Large intestine (tissue), 12 donors: ENCODE results near the gene ABCA4. TPM values are rescaled to one million over a fixed set of nuclear protein-coding genes. Genes with fewer than 3 reads are reported as not detected.
"Not testable (repeated sequence)": the region's sequence is repeated elsewhere in the genome, so short reads cannot be mapped to it uniquely, and the experiment has no call there.

Experiments
- DNase-seq, 2 donors: peaks; one replicate each; pipeline versions ENCODE4 v3.0.0 to v3.0.0-alpha.2; 2013
- H3K27ac ChIP-seq: one replicate; pipeline ENCODE4 v1.5.1; 2013; ENCODE audit warnings: low read length
- H3K27me3 ChIP-seq: 2 replicates; pipeline ENCODE4 v1.6.1; 2013; ENCODE audit warnings: low read length; ENCODE audit not compliant: control insufficient read depth, insufficient read depth
- H3K36me3 ChIP-seq: 2 replicates; pipeline ENCODE4 v1.6.1; 2013; ENCODE audit warnings: low read length; ENCODE audit not compliant: control insufficient read depth, insufficient read depth
- H3K4me1 ChIP-seq: one replicate; pipeline ENCODE4 v1.6.1; 2013; ENCODE audit warnings: low read length; ENCODE audit not compliant: control insufficient read depth, insufficient read depth
- H3K4me3 ChIP-seq: one replicate; pipeline ENCODE4 v1.5.1; 2013; ENCODE audit warnings: low read length
- H3K9me3 ChIP-seq: one replicate; pipeline ENCODE4 v1.6.1; 2013; ENCODE audit warnings: mild to moderate bottlenecking, low read depth, low read length, moderate library complexity; ENCODE audit not compliant: control insufficient read depth
- WGBS: methylation state at CpG from one replicate; pipeline ENCODE4 v1.1.5; 2013; ENCODE audit warnings: low lambda C conversion rate; ENCODE audit not compliant: insufficient coverage; 5-methylcytosine and 5-hydroxymethylcytosine counted together
- long read RNA-seq, 11 donors: transcript quantifications; one replicate each; lab custom pipeline, GENCODE V29; 2026
- polyA plus RNA-seq: library from polyadenylated mRNA; unstranded; fragments of 120-200 nt; gene quantifications from one replicate; pipeline ENCODE4 v1.2.1, GENCODE V29; 2013

The ABCA4 gene
- 5.3 TPM for polyA plus RNA-seq
- long read RNA-seq, donor 1 = 0 reads
- long read RNA-seq, donor 2 = 0 reads
- long read RNA-seq, donor 3 = 0 reads
- long read RNA-seq, donor 4 = 0 reads
- long read RNA-seq, donor 5 = 0 reads
- long read RNA-seq, donor 6 = 0 reads
- long read RNA-seq, donor 7 = 0 reads
- long read RNA-seq, donor 8, partial matches to known transcripts = 0 of 7 reads
- long read RNA-seq, donor 8, other reads (novel, unspliced or antisense) = 7 of 7 reads
- long read RNA-seq, donor 9 = 0 reads
- long read RNA-seq, donor 10, partial matches to known transcripts = 6 of 6 reads
- long read RNA-seq, donor 10, other reads (novel, unspliced or antisense) = 0 of 6 reads
- long read RNA-seq, donor 11 = 0 reads

DNA sequence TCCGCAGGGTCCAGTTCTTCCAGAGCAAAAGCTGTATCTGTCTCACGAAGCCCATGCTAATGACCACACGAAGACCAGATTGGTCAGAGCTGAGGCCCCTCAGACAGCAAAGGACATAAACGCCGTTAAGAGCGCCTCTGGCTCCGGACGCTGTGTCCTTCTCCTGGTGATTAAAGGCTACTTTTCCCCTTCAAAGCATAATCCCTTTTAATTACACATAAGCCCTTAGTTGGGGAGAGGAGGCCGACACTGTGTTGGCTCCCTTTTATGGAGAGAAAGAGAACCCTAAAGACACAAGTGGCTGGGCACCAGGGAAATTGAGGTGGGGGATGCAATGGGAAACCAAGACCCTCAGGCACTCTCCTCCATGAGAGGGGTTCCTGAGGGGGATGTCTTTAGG, at the start of gene ABCA4:
ABCA4 (minus strand) TSS at position 158 of the 400 bp plus-strand sequence; CDS start at position 55, 103 bp downstream.
- Histone ChIP-seq H3K27me3 (peaks cover 2% of the 10 kb centered on the region), H3K4me3 (no peak within 1 kb of the TSS), H3K9me3 (no peaks in the 10 kb centered on the region), H3K4me1 (peaks cover 4% of the 10 kb centered on the region), H3K27ac (no peak within 1 kb of the TSS), H3K36me3 (no peaks in the 10 kb centered on the region)
- DNase-seq = no peak
- WGBS = no CpG with 5 or more reads among the region's 9 CpGs

DNA sequence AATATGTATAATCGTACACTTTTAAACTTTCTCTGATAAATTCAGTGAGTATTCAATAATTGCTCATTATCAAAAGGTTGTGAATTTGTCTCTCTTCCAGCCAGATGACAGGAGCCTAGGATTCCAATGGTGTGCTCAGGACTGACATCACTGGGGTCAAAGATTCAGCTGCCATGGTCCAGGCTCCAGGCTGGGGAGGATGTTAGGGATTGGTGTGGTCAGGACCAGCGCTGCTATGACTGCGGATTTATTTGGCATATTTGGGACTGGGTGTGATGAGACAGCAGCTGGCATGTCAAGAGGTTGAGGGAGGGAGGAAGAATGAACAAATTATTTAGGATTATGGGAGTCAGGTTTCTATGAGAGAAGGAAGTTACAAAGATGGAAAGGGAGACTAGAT, 48.2 kb upstream of the ABCA4 start:
- H3K36me3 ChIP-seq = peaks cover 2% of the 10 kb centered on the region
- 90% methylated on average over 2 of the region's 3 CpGs for WGBS
- no peak overlapping the region for H3K4me3 ChIP-seq
- DNase-seq = no peak
- no peaks in the 10 kb centered on the region for H3K4me1 ChIP-seq
- no peak overlapping the region for H3K27ac ChIP-seq
- no peaks in the 10 kb centered on the region for H3K9me3 ChIP-seq
- H3K27me3 ChIP-seq = no peaks in the 10 kb centered on the region

DNA sequence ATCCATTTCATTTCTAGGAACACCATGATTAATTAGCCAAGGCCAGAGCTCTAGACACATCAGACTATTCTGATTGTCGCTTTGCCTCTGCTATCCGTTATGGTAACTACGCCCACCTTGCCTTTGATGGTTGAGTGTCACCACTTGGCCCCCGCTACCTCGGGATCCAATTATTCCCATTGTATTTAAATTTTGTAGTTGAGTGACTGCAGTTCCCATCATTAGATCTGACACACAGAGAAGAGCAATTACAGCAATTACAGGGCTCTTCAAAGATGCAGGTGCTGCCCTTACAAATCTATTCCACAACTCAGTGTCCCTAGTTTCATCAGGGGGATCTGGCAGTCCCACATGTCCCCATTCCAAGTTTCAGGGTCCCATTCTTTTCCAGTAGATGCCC, 44.9 kb upstream of the ABCA4 start:
- Histone ChIP-seq H3K36me3 (no peaks in the 10 kb centered on the region), H3K27me3 (peaks cover 3% of the 10 kb centered on the region), H3K27ac (no peak overlapping the region), H3K4me3 (no peak overlapping the region), H3K9me3 (no peaks in the 10 kb centered on the region), H3K4me1 (no peaks in the 10 kb centered on the region)
- 60% methylated on average over 1 of the region's 5 CpGs for WGBS
- no peak for DNase-seq

DNA sequence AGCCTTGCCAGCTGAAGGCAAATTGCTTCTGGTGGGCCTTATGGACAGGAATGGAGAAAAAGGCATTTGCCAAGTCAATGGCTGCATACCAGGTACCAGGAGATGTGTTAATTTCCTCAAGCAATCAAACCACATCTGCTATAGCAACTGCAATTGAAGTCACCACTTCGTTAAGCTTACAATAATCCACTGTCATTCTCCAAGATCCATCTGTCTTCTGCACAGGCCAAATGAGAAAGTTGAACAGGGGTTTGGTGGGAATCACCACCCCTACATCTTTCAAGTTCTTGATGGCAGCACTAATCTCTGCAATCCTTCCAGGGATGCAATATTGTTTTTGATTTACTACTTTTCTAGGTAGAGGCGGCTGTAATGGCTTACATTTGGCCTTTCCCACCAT, 43.9 kb upstream of the ABCA4 start:
- H3K9me3 ChIP-seq, H3K4me1 ChIP-seq, DNase-seq, H3K27me3 ChIP-seq, H3K36me3 ChIP-seq, H3K4me3 ChIP-seq, H3K27ac ChIP-seq: not testable (repeated sequence)
- 100% methylated on average over 1 of the region's 2 CpGs for WGBS

DNA sequence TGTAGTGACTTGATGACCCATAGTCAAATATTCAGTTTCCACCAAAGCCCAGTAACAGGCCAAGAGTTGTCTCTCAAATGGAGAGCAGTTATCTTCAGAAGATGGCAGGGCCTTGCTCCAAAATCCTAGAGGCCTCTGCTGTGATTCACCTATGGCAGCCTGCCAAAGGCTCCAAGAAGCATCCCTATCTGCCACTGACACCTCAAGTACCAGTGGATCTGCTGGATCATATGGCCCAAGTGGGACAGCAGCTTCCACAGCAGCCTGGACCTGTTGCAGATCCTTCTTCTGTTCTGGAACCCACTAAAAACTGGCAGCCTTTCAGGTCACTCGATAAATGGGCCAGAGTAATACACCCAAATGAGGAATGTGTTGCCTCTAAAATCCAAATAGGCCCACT, 43.2 kb upstream of the ABCA4 start:
- H3K27me3 ChIP-seq, H3K36me3 ChIP-seq, H3K27ac ChIP-seq, H3K4me3 ChIP-seq, H3K4me1 ChIP-seq, H3K9me3 ChIP-seq, DNase-seq: not testable (repeated sequence)
- no CpG with 5 or more reads among the region's 1 CpG for WGBS

DNA sequence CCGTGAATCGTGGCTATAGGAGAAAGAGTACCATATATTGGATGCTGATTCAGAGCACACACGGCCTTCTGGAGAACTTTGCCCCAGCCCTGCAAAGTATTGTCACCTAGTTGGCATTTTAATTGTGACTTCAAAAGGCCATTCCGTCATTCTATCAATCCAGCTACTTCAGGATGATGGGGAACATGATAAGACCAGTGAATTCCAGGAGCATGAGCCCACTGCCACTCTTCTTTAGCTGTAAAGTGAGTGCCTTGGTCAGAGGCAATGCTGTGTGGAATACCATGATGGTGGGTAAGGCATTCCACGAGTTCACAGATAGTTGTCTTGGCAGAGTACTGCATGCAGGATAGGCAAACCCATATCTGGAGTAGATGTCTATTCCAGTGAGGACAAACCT, 42.3 kb upstream of the ABCA4 start:
- not testable (repeated sequence) for H3K9me3 ChIP-seq, H3K27me3 ChIP-seq, H3K27ac ChIP-seq, DNase-seq, H3K4me3 ChIP-seq, H3K36me3 ChIP-seq, H3K4me1 ChIP-seq
- WGBS = no CpG with 5 or more reads among the region's 5 CpGs

DNA sequence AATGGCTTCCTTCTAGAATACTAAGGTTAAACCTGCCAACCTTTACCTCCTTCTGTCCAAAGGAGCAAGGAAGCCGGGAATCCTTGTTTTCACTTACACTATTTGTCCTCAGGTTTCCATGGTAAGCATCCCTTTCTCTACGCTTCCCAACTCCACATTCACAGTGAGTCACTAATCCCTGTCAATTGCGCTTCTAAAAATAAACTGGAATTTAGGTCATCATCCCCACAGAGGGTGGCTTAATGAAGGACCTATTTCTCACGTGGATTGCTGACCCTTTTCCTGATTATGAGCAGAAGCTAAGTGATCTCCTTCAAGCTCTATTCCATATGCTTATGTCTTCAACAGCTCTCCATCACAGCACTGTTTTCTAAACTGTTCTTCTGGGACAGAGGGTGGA, 39.9 kb upstream of the ABCA4 start:
- Histone ChIP-seq H3K36me3 (no peaks in the 10 kb centered on the region), H3K9me3 (no peaks in the 10 kb centered on the region), H3K27me3 (peaks cover 5% of the 10 kb centered on the region), H3K4me1 (no peaks in the 10 kb centered on the region), H3K27ac (no peak overlapping the region), H3K4me3 (no peak overlapping the region)
- DNase-seq = no peak
- 43% methylated on average over 1 of the region's 4 CpGs for WGBS

DNA sequence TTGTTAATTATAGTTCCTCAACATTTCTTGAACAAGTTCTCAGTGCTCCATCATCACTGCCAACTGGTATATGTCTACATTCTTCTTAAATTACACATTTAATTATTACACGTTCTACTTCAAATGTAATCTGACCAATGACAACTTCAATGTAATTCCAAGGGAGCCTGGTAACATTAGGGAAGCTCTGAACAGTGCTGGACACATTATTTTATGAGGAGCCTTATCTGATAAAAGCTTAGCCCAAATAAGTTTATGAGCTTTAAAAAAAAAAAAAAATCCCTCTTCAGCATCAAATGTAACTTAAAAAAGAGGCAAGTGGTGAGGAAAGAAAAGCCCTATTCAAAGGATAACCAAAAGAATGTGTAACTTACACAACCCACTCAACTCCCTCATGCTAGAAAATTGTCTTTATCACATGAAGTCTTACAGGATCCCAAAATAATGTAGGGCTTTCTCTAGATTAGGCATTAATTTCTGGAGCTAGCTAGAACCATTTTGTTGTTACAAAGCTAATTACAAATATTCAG, 35.2 kb upstream of the ABCA4 start:
- Histone ChIP-seq H3K27me3 (peaks cover 5% of the 10 kb centered on the region), H3K4me3 (no peak overlapping the region), H3K9me3 (no peaks in the 10 kb centered on the region), H3K4me1 (no peaks in the 10 kb centered on the region), H3K36me3 (no peaks in the 10 kb centered on the region), H3K27ac (no peak overlapping the region)
- no peak for DNase-seq
- WGBS = no CpG with 5 or more reads among the region's 1 CpG

DNA sequence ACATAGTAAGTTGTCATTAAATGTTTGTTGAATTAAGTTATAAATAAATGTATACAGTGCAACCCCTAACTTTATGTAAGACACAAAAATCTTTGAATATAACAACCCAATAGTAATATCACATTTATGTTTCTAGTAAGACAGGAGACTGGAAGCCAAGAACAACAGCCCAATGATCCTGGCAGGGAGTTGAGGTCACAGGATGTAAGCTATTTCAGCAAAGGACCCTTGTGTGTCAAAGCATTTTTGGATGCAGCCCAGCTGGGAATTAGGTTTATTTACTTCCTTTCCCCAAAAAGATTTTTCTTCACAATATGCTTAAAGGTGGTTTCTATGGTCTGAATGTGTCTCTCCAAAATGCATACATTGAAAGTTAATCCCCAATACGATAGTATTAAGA, 34.0 kb upstream of the ABCA4 start:
- no peak for DNase-seq
- no peaks in the 10 kb centered on the region for H3K36me3 ChIP-seq
- H3K27ac ChIP-seq = no peak overlapping the region
- H3K4me1 ChIP-seq = no peaks in the 10 kb centered on the region
- no peak overlapping the region for H3K4me3 ChIP-seq
- WGBS = no CpG with 5 or more reads among the region's 1 CpG
- H3K9me3 ChIP-seq = no peaks in the 10 kb centered on the region
- H3K27me3 ChIP-seq = no peaks in the 10 kb centered on the region

DNA sequence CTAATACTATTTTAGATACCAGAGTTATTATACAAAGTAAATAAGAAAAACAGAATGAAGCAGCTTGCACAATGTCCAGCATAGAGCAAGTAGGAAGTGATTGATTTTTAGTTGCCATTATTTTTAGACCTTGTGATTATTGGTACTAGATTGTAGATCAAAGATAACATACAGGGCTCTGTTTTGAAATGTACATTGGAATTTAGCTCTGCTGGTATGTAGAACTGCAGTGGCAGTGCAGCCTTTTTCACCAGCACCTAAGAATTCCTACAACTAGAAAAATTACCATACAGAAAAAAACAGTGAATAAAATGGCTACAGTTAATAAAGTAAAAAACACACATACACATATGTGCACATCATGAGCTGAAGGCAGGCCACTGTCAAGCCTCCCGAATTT, 32.2 kb upstream of the ABCA4 start:
- no peak overlapping the region for H3K4me3 ChIP-seq
- no peaks in the 10 kb centered on the region for H3K9me3 ChIP-seq
- no CpG with 5 or more reads among the region's 1 CpG for WGBS
- H3K27me3 ChIP-seq = no peaks in the 10 kb centered on the region
- H3K27ac ChIP-seq = no peak overlapping the region
- no peaks in the 10 kb centered on the region for H3K4me1 ChIP-seq
- DNase-seq = no peak
- no peaks in the 10 kb centered on the region for H3K36me3 ChIP-seq

DNA sequence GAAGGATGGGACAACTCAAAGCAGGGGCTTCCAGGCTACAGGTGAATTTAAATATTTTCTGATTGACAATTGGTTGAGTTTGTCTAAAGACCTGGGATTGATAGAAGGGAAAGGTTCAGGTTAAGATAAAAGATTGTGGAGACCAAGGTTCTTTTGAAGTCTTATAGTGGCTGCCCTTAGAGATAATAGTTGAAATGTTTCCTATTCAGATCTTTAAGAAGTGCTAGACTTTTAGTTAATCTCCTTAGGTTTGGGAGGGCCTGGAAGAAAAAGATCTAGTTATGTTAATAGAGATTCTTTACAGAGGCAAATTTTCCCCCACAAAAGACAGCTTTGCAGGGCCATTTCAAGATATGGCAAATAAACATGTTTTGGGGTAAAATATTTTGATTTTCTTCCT, 28.2 kb upstream of the ABCA4 start:
- not testable (repeated sequence) for DNase-seq, H3K9me3 ChIP-seq, H3K27ac ChIP-seq, H3K36me3 ChIP-seq, H3K4me1 ChIP-seq, H3K27me3 ChIP-seq, H3K4me3 ChIP-seq
